GM18499 (cell line): ENCODE data around the gene SSH2.

ENCODE experiments used
- ATAC-seq: cut with Tn5 transposase; IDR thresholded peaks from one replicate; pipeline ENCODE4 v1.9.1; 2021; ENCODE audit warnings: moderate number of reproducible peaks; ENCODE audit not compliant: insufficient read depth, unreplicated experiment

Gene SSH2

GRCh38 chr17:29649359-29649758 is 280.7 kb downstream of the SSH2 start:
- no peak for ATAC-seq

DNA sequence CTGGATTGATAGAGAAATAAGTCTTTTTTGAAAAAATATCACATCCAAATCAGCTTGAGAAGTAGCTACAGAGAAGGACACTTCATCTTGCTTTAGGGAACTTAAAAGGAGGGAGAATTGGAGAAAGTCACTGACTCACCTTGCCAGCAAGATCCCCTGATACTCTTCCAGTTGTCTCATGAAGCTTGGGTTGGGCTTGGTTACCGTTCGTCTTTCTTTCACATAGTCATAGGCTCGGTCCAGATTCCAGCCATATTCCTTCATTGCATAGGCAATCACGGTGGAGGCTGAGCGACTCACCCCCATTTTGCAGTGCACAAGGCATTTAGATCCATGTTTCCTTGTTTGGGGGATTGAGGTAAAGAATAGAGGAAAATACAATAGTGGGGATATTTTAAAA is 282.0 kb downstream of the SSH2 start:
- ATAC-seq = no peak

DNA sequence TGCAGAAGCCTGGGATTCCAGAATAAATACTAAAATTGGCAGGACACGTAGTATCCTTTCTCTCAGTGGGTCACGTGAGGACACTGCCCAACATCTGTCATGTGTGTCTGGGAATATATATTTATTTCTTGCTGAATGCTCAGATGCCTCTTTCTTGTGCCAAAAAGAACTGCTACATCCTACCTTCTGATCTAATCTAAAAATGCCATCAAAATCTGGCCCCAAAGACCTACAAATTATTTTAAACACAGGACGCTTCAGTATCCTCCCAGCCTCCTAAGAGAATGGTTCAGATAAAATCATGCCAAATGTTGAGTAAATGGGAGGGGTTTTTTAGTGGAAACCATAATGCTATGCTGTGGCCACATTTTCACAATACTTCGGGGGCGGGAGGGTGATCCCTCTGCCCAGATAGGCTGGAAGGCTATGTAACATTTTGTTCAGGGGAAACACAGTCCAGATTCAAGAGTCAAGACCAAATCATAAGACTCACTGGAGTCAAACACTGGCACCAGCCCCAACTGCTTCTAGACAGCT is 284.4 kb downstream of the SSH2 start:
- no peak for ATAC-seq

GRCh38 chr17:29643817-29644160 is 286.2 kb downstream of the SSH2 start:
- no peak for ATAC-seq

GRCh38 chr17:29642171-29642611 is 287.8 kb downstream of the SSH2 start:
- ATAC-seq = no peak

- no peak for ATAC-seq
These were observed 288.9 kb downstream of the SSH2 start for GRCh38 chr17:29640981-29641642.

DNA sequence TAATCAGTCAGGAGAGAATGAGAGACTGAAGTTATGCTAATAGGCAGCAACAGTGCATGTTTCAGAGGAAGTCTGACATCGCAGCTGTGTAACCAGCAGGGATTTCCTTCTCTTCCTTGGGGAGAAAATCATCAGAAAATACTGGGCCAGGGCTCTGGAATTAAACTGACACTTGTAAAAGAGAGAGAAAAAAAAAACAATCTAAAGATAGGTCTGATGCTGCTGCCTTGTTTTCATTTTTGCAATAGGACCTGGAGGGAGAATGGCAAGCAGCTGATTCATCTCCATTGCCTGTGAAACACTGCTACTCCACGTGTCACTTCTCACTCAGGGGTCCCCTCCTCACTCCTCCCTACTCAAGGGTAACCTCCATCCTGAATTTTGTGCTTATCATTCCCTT is 289.6 kb downstream of the SSH2 start:
- ATAC-seq = no peak

DNA sequence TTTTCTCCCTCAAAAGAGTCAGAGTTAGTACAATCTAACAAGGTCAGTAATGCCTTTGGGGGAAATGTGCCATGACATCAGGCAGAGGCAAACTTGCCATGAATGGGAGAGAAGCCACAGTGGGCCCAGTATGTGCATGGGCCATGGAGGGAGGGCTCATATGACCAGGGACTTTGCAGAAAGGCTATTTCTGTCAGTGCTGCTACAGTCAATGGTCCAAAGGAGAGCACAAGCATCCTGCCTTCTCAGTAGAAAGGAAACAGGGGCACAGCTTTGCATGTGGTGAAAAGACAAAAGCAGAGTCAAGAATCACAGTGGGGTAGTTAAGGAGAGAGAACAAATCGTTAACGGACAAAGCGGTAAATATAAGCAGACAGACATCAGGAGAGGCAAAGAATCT is 296.1 kb downstream of the SSH2 start:
- ATAC-seq = no peak

DNA sequence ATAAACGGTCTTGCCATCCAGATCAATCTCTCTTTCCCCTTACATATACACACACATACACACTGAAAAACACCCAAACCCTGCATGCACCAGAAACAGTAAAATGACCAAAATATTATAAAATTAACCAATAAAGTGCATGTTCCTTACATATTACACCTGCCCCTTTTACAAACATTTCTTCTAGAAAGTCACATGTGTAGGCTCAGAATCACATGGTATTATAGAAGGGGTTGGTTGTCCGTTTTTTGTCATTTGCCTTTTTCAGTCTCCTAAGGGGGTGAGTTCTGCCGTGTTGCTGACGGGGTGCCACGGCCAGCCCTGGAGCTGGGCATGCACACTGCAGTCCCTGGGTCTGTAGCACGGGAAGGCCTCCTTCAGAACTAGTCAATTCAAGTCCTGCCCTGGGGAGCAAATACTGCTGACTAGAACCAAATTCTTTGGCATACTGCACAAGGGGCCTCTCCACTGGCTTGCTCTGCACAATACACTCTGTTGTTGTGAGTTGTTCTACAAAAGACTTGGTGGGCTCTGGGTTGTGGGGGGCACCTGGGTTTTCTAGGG is 299.3 kb downstream of the SSH2 start:
- no peak for ATAC-seq

GRCh38 chr17:29629839-29630238 is 300.2 kb downstream of the SSH2 start:
- ATAC-seq = no peak

GRCh38 chr17:29628644-29629043 is 301.4 kb downstream of the SSH2 start:
- ATAC-seq = no peak

GRCh38 chr17:29627951-29628350 is 302.1 kb downstream of the SSH2 start:
- ATAC-seq = no peak

DNA sequence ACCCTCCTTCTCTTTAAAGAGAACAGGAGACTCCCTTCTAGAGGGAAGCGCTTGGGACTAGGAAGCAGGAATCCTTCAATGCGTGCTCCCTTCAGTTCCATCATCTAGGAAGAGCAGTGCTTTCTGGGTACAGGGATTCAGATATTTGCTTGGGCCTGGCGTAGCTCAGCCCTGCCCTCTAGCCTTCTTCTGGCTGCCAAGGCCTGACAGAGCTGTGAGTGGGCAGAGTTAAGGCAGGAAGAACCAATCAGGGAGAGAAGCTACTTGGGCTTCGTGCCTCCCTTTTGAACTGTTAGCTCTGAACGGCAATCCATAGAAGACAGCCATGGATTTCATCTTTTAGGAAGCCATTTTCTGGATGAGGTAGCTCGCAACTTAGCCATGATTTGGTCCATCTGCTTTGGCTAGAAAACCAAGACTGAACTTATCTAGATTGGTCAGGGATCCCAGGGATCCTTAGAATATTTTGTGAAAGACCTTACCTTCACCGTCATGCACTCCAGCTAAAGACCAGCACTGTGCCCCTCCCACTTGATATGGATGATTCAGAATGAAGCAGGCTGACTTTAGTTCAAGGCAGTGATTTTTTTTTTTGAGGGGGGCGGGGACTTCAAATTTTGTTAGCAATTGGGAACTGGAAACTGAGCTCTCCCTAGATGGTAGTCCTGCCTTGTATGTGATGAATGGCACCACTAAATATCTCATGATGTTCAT is 304.8 kb downstream of the SSH2 start:
- ATAC-seq = no peak

DNA sequence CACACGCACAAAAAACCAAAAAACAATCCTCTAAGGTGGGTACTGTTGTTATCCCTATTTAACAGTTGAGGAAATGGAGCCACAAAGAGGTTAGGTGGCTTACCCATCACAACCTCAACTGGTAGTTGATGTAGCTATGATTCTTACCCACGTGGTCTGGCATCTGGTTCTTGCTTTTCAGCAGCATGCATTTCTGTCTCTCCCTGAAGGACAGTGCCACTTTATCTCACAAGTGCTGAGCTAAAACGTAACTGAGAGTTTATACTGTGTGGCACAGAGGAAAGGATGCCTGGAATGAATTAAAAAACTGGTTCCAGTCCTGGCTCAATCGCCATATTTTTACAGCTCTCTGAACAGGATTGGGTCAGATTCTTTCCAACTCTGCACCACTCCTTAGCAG is 305.4 kb downstream of the SSH2 start:
- ATAC-seq = no peak

DNA sequence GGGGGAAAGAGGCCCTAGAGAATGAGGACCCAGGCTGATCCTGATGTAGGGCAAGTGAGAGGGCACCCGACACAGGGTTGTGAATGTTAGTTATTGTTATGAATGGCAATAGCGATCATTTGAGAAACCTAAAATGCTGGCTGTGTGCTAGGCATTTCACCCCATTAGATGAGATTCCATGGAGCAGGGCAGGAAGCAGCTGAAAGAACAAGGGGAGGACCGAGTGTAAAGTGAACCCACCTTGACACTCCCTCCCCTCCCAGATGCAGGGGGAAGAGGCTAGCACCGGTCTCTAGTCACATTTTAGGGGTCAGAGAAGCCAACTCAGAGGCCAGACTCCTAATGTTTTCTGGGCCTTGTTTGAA is 306.8 kb downstream of the SSH2 start:
- ATAC-seq = no peak

DNA sequence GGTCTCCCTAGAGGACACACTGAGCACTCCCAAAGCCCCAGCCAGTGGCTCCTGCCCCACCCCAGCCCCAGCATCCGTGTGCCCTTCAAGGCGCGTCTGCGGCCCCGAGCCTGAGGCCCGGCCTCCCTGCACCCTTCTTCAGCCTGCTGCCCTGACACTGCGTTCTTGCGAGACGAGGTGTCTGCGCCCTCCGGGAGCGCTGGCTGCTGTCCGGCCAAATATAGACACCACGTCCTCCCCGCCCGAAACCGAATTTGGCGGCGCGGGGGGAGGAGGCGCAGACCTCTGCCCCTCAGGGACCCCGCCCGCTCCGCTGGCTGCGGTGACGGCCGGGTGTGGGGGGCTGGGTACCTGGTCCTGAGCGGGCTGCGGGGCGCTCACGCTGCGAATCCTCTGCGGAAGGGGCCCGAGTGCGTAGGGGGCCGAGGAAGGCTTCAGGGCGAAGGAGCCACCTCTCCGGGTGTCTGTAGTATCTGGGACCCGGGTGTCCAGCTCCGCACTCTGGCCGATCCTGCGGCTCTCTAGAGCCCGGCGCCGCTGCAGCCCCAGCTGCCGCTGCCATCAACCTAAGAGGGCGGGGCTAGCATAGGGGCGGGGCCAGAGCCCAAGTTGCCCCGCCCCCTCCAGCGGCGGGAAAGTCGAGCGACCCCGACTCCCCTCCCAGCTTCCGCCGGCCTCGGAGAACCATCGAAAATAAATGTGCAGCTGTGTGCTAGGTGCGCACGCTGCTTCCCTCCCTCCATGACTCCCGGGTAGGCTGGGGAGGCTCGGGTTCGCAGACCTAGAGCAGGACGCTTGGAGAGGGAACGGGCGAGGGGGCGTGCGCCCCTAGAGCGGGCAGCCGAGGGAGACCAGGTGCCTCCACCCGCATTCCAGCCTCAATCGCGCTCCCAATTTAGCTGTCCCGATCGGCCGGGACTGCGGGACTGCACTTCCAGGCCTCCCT is 307.4 kb downstream of the SSH2 start, which contains the start of gene CORO6:
Gene CORO6, minus strand, starts transcription at position 576 of the 946 bp plus-strand sequence. CDS start 1,491 bp downstream, outside the sequence.
- no peak for ATAC-seq

DNA sequence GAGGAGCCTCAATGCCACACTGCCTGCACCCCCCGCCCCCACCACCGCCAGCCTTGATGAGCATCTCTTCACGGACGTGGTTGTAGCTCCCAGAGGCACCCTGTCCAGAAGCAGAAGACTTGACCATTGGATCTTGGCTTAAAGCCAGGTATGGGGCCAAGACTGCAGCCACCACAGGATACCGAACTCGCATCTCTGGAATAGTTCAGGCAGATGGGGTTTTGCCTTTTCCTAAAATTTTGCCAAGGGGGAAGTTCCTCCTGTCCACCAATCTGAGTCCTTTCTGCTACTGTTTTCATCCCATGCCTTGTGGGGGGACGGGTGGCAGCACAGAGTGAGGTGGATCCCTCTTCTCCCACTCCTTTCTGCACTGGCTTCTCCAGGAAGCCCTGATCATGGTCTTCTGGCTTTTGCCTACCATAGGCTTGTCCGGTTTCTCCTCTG is 308.3 kb downstream of the SSH2 start:
- ATAC-seq = no peak

DNA sequence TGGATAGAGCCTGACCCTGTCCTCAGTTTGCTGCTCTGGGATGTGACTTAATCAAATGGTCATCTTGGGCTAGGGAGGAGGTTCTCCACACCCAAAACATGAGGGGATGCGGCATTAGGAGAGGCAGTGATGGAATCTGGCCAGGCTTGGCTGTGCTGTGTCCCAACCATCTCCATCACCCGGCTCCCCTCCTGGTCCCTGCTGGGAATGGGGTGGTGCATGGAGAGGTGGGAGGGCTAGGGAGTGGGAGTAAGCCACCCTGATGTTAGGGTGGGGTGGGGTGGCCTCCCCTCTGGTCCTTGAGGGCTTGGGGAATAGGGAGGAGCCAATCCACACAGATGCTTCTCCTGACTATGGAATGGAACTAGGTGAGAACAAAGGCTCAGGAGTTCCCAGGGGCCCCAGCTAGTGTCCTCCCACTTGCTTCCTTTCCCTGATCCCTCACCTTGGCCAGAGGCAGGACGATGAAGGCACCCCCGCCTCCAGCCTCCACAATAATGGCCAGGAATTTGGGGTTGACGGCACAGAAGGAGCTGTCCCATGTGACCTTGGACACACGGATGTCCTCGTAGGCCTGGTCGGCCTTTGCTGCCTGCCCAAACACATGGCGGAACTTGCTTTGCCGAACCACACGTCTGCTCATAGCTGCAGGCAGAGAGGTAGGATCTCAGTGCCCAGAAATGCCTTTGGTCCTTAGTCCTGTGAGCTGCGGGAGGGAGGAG is 309.1 kb downstream of the SSH2 start:
- no peak for ATAC-seq

DNA sequence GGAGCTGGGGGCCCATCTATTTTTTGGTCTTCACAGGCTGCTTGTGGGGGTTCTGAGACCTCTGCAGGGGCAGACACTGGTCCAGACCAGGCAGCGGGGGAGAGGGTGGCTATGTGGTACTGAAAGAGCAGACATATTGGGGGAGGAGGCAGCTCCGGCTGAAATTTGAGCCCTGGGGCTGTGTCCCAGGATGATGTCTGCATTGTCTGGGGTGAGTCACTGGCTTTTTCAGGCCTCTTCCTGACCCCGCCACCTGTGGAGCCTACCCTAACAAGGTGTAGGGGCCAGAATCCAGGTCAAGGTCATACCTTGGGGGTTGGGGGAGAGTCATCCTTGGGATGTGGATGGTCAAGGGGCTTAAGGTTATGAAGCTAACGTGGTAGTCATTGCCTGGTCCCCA is 309.8 kb downstream of the SSH2 start:
- no peak for ATAC-seq

GRCh38 chr17:29619251-29619650 is 310.8 kb downstream of the SSH2 start:
- ATAC-seq = no peak
